SU-DHL-6 (cell line): ENCODE results near the gene GRM7.

Experiments
- CTCF ChIP-seq: fragments of 200-600 bp; sonication (generic); IDR thresholded peaks from one replicate; pipeline ENCODE4 v1.5.1; 2017; ENCODE audit warnings: antibody characterized with exemption, mild to moderate bottlenecking, low read length, moderate library complexity; ENCODE audit not compliant: insufficient read depth, poor library complexity, severe bottlenecking
- EZH2phosphoT487 ChIP-seq: fragments of 200-600 bp; sonication (generic), shearing (Covaris generic); conservative IDR thresholded peaks from 2 replicates; pipeline ENCODE4 v1.6.1; 2018; ENCODE audit warnings: mild to moderate bottlenecking, antibody characterized with exemption, low read length, moderate library complexity, mixed read lengths

DNA sequence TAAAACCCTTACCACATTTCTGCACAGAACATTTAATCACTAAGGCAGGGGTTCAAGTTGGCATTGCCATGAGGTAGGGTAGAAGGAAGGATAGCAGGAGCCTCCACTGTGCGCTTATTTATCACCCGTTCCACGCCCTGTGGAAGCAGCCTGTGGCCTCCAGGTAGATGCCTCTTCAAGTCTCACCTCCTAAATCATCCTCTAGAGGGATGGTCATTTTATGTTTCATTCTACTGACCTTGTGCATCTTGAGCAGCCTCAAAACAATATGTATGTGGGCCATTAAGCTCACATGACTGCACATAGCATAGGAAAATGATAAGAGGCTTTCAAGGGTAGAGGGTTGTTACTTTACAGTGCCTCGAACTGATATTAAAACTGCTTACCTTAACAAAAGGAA lies 546.2 kb downstream of the GRM7 start:
- TF ChIP-seq CTCF (no peak), EZH2phosphoT487 (no peak)
